ENCODE data around the gene CERS4.
"Not testable (repeated sequence)": the region's sequence is repeated elsewhere in the genome, so short reads cannot be mapped to it uniquely, and the experiment has no call there.

CERS4 gene

GRCh38 chr19:8209462-8210378 is 550 bp downstream of the CERS4 start:
- no peak for DNase-seq (ENCODE audit: low spot score)

GRCh38 chr19:8210421-8211101 is 1.4 kb downstream of the CERS4 start:
- DNase-seq (ENCODE audit: low spot score), result no peak

DNA sequence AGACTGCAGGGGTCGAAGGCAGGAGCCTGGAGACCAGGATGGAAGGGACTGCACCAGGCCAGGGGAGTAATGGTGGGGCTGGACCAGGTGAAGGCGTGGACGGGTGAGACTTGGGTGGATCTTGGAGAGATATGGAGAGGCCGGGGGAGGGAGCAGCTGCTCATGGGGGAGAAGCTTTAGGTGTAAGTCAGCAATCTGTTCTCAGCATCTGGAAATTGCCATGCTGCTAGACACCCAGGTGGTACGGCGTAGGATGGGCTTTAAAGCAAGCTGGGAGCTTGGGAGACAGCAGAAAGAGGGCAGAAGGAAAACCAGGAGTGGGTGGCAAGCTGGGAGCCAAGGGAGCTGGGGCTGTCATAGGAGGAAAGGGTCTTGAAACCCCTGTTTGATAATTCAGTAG is 3.0 kb downstream of the CERS4 start:
- no peak for DNase-seq (ENCODE audit: low spot score)

GRCh38 chr19:8212916-8213315 is 3.7 kb downstream of the CERS4 start:
- no peak for DNase-seq (ENCODE audit: low spot score)

DNA sequence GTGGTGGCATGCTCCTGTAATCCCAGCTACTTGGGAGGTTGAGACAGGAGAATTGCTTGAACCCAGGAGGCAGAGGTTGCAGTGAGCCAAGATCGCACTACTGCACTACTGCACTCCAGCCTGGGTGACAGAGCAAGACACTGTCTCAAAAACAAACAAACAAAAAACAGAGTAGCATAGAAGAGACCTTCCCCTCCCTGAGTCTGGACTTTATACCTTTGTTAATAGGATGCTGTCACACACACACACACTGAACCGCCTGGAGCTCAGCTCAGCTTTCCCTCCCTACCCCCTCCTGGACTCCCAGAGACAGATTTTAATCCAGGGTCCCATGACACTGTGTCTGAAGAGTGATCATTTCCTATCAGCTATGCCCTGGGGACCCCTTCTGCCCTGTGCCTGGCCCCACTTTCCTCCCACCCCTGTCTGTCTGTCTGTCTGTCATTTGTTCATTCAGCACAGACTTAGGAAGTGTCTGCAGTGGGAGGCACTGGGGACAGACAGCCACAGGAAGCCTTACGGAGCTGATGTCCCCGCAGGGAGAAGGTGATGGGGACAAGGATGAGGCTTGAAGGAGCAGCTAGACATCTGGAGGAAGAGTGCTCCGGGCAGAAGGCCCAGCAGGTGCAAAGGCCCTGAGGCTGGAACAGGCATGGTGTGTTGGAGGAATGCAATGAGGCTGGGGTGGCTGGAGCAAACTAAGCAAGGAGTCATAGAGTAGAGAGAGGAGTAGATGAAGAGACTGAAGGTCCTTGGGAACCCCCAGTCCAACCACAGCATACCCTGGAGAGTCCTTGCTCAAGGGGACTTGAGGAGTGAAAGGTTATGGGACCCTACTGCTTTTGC is 4.9 kb downstream of the CERS4 start:
- DNase-seq (ENCODE audit: low spot score), result no peak

DNA sequence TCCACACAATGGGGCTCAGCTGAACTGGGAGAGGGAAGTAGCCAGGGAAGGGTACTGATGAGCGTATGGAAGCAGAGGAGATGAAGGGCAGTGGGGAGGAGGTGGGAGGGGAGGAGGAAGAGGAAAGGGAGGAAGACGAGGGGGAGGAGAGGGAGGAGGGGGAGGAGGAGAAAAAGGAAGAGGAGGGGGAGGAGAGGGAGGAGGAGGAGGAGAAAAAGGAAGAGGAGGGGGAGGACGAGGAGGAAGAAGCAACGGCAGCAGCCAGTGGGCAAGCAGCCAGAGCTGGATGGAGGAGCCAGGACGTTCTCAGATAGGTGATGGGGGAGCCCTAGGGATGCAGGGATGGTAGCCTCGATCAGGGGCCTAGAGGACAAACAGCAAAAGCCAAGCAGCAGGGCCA is 5.6 kb downstream of the CERS4 start:
- DNase-seq (ENCODE audit: low spot score), result no peak

- DNase-seq (ENCODE audit: low spot score), result no peak
These were observed 6.6 kb downstream of the CERS4 start for GRCh38 chr19:8215783-8216182.

DNA sequence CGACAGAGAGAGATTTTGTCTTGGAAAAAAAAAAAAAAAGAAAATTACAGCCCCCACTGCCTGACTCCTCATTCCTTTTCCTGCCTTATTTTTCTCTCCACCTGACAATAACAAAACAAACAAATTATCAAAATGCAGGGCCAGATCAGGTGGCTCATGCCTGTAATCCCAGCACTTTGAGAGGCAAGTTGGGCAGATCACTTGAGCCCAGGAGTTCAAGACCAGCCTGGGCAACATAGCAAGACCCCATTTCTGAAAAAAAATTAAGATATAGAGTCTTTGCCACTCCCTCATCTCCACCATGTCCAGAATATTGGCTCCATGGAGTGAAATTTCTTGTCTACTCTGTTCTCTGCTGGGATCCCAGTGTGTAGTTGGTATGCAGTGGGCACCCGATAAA is 7.2 kb downstream of the CERS4 start:
- DNase-seq (ENCODE audit: low spot score), result no peak

DNA sequence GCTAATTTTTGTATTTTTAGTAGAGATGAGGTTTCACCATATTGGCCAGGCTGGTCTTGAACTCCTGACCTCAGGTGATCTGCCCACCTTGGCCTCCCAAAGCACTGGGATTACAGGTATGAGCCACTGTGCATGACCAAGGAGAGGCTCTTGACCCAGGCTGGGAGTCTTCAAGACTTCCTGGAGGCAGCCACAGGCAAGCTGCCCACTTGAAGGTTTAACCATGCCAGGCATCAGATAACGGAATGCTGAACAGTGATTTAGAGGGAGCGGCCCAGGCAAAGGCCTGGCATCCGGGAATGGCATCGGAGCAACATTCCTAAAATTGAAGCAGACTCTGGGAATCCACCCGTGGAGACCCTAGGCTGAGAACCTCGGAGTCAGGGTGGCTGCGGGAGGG is 9.0 kb downstream of the CERS4 start:
- not testable (repeated sequence) for DNase-seq (ENCODE audit: low spot score)

GRCh38 chr19:8220481-8220880 is 11.3 kb downstream of the CERS4 start:
- DNase-seq (ENCODE audit: low spot score), result no peak

DNA sequence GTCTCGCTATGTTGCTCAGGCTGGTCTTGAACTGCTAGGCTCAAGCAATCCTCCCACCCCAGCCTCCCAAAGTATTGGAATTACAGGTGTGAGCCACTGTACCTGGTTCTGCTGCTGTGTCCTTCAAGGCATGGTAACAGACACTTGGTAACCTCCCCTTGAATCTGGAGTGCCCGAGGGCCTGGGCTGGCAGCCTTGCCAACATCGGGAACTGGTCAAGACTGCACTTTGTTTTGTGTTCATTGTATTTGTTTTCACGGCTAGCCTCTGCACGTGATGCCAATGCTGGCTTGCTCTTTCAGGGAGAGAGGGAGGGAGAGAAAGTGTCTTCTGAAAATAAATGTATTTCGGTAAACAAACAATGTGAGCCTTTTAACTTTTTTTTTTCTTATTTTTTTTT is 12.0 kb downstream of the CERS4 start:
- no peak for DNase-seq (ENCODE audit: low spot score)

- not testable (repeated sequence) for DNase-seq (ENCODE audit: low spot score)
These were observed 14.3 kb downstream of the CERS4 start for GRCh38 chr19:8223442-8223841.

- DNase-seq (ENCODE audit: low spot score), result no peak
These were observed 15.4 kb downstream of the CERS4 start for GRCh38 chr19:8224394-8225145.

GRCh38 chr19:8231073-8231604 is 22.0 kb downstream of the CERS4 start:
- DNase-seq (ENCODE audit: low spot score), result no peak

GRCh38 chr19:8233370-8233769 is 24.2 kb downstream of the CERS4 start:
- DNase-seq (ENCODE audit: low spot score), result no peak

GRCh38 chr19:8237026-8237425 is 27.9 kb downstream of the CERS4 start:
- no peak for DNase-seq (ENCODE audit: low spot score)

GRCh38 chr19:8238251-8238650 is 29.1 kb downstream of the CERS4 start:
- no peak for DNase-seq (ENCODE audit: low spot score)

- DNase-seq (ENCODE audit: low spot score), result no peak
These were observed 30.5 kb downstream of the CERS4 start for GRCh38 chr19:8239528-8240273.

DNA sequence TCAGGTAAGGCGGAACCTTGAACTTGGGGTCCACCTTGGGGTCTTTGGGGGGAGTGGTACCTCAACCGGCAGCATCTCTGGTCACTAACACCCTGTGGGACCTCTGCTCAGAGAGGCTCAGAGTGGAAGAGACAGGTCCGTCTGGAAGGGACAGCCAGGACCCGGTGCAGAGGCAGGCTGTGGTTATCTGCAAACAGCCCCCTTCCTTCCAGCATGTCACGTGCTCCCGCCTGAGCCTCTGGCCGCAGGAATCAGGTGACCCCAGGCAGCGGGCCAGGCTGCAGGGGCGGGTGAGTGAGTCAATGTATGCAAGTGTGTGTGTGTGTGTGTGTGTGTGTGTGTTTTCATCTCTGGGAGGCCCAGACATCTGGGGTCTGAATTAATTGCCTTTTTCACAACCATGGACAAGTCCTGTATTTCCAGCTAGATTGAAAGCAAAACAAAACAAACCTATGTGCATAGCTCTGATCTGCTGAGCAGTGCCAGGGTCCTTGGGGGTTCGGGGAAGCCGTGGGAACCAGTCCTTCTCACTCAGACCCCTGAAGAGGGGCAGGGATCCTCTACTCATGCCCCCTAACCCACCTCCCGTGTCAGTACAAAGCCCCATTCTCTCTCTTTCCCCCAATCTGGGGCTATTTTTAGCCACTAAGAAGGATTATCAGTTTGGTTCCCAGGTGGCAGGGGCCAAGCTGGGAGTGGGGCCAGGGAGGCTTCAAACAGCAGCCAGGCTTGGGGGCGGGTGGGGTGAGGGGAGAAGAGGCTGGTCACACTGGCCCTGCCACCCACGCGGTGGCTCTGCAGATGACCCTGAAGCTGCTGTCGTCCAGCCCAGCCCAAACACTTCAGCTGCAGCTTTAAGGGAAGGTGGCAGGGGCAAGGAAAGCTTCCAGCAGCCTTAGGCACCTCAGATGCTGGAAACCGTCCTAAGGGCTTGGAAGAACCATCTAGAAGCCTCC is 31.4 kb downstream of the CERS4 start:
- DNase-seq (ENCODE audit: low spot score), result peak; percentile 54

GRCh38 chr19:8241646-8242045 is 32.5 kb downstream of the CERS4 start:
- DNase-seq (ENCODE audit: low spot score), result no peak
